Measurements from ENCODE around the gene SGCE.

Gene SGCE

GRCh38 chr7:94580601-94581000, 75.3 kb downstream of the SGCE start:
- no peak for DNase-seq (ENCODE audit: low read depth)
- no peak overlapping the region for H3K4me3 ChIP-seq (ENCODE audit: low read depth, low read length)

GRCh38 chr7:94579470-94579869, 76.5 kb downstream of the SGCE start:
- no peak for DNase-seq (ENCODE audit: low read depth)
- no peak overlapping the region for H3K4me3 ChIP-seq (ENCODE audit: low read depth, low read length)

- no peak for DNase-seq (ENCODE audit: low read depth)
- H3K4me3 ChIP-seq (ENCODE audit: low read depth, low read length): no peak overlapping the region
These were observed 77.3 kb downstream of the SGCE start for GRCh38 chr7:94578614-94579013.

GRCh38 chr7:94577357-94577756, 78.6 kb downstream of the SGCE start:
- no peak for DNase-seq (ENCODE audit: low read depth)
- no peak overlapping the region for H3K4me3 ChIP-seq (ENCODE audit: low read depth, low read length)

GRCh38 chr7:94576316-94576715, 79.6 kb downstream of the SGCE start:
- DNase-seq (ENCODE audit: low read depth): no peak
- H3K4me3 ChIP-seq (ENCODE audit: low read depth, low read length): no peak overlapping the region

- DNase-seq (ENCODE audit: low read depth): no peak
- no peak overlapping the region for H3K4me3 ChIP-seq (ENCODE audit: low read depth, low read length)
These were observed 80.3 kb downstream of the SGCE start for GRCh38 chr7:94575646-94576045.

GRCh38 chr7:94571816-94572215, 84.1 kb downstream of the SGCE start:
- no peak overlapping the region for H3K4me3 ChIP-seq (ENCODE audit: low read depth, low read length)
- no peak for DNase-seq (ENCODE audit: low read depth)

- no peak for DNase-seq (ENCODE audit: low read depth)
- H3K4me3 ChIP-seq (ENCODE audit: low read depth, low read length): no peak overlapping the region
These were observed 88.5 kb downstream of the SGCE start for GRCh38 chr7:94567396-94567795.

- no peak overlapping the region for H3K4me3 ChIP-seq (ENCODE audit: low read depth, low read length)
- no peak for DNase-seq (ENCODE audit: low read depth)
These were observed 90.6 kb downstream of the SGCE start for GRCh38 chr7:94565247-94565894.

- no peak for DNase-seq (ENCODE audit: low read depth)
- no peak overlapping the region for H3K4me3 ChIP-seq (ENCODE audit: low read depth, low read length)
These were observed 93.4 kb downstream of the SGCE start for GRCh38 chr7:94562525-94562924.

GRCh38 chr7:94561841-94562514, 94.0 kb downstream of the SGCE start:
- no peak for DNase-seq (ENCODE audit: low read depth)

GRCh38 chr7:94559972-94560371, 96.0 kb downstream of the SGCE start:
- no peak for DNase-seq (ENCODE audit: low read depth)
- H3K4me3 ChIP-seq (ENCODE audit: low read depth, low read length): no peak overlapping the region

More at GRCh38 chr7:94561841-94562514, 94.0 kb downstream of the SGCE start:
- H3K4me3 ChIP-seq (ENCODE audit: low read depth, low read length): no peak overlapping the region

GRCh38 chr7:94557215-94557614, 98.7 kb downstream of the SGCE start:
- DNase-seq (ENCODE audit: low read depth): no peak
- no peak overlapping the region for H3K4me3 ChIP-seq (ENCODE audit: low read depth, low read length)

GRCh38 chr7:94556028-94556427, 99.9 kb downstream of the SGCE start:
- no peak overlapping the region for H3K4me3 ChIP-seq (ENCODE audit: low read depth, low read length)
- no peak for DNase-seq (ENCODE audit: low read depth)

GRCh38 chr7:94547126-94547525, 108.8 kb downstream of the SGCE start:
- DNase-seq (ENCODE audit: low read depth): no peak

GRCh38 chr7:94540428-94540827, 115.5 kb downstream of the SGCE start:
- no peak overlapping the region for H3K4me3 ChIP-seq (ENCODE audit: low read depth, low read length)
- DNase-seq (ENCODE audit: low read depth): no peak

More at GRCh38 chr7:94547126-94547525, 108.8 kb downstream of the SGCE start:
- H3K4me3 ChIP-seq (ENCODE audit: low read depth, low read length): no peak overlapping the region
